ENCODE measurements around the gene TMEM61. TPM values are rescaled to one million over a fixed set of nuclear protein-coding genes. Genes with fewer than 3 reads are reported as not detected.

The TMEM61 gene
- polyA plus RNA-seq, 10 donors = 0.16 to 0.30 TPM; not detected in 8

- no peak for DNase-seq
These were observed 57.5 kb downstream of the TMEM61 start for GRCh38 chr1:55037733-55038551.

GRCh38 chr1:55038552-55038838 is 58.1 kb downstream of the TMEM61 start:
- no peak for DNase-seq

DNA sequence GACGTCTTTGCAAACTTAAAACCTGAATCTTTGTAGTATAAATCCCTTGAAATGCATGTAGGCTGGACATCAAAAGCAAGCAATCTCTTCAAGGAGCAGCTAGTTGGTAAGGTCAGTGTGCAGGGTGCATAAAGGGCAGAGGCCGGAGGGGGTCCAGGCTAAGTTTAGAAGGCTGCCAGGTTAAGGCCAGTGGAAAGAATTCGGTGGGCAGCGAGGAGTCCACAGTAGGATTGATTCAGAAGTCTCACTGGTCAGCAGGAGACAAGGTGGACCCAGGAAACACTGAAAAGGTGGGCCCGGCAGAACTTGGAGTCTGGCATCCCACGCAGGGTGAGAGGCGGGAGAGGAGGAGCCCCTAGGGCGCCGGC is 58.5 kb downstream of the TMEM61 start:
- no peak for DNase-seq

- DNase-seq = peak in 2 of 3 donors; percentile 46 to 77
These were observed 59.1 kb downstream of the TMEM61 start, which contains the start of gene PCSK9 for GRCh38 chr1:55039342-55040082. Gene PCSK9, plus strand, starts transcription at chr1:55039548. Its CDS starts 290 bp downstream, at chr1:55039838.

DNA sequence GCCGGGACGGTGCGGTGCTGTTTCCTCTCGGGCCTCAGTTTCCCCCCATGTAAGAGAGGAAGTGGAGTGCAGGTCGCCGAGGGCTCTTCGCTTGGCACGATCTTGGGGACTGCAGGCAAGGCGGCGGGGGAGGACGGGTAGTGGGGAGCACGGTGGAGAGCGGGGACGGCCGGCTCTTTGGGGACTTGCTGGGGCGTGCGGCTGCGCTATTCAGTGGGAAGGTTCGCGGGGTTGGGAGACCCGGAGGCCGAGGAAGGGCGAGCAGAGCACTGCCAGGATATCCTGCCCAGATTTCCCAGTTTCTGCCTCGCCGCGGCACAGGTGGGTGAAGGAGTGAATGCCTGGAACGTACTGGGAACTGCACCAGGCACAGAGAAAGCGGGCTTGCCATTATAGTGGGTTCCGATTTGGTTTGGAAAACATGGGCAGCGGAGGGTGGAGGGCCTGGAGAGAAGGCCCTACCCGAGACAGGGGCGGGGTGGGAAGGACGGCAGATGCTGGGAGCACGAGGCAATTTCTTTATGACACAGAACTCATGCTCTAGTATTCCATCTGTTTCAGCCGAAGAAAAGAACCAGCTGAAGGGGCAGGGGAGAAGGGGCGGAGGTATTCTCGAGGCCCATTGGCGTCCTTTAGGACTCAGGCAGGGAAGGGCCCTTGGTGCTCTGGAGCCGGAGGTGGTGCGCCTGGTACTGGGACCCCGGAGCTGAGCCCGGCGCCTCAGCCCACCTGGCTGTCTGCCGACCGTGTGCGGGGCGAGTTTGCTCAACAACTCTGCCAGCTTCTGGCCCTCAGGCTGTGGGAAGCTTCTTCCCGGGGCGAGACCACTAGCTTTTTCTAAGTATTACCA is 59.9 kb downstream of the TMEM61 start:
- peak in 1 of 3 donors; percentile 42 for DNase-seq

GRCh38 chr1:55040933-55041494 is 60.6 kb downstream of the TMEM61 start:
- no peak for DNase-seq

- no peak for DNase-seq
These were observed 61.2 kb downstream of the TMEM61 start for GRCh38 chr1:55041613-55042012.

Other genes starting within 250 kb of the TMEM61 start
- gene PARS2, start 216.1 kb upstream of the TMEM61 start, polyA plus RNA-seq (ENCODE audit: insufficient read length in 10 of 10) = 1 to 10 TPM; 3.6 to 5.3 (median 4.4) TPM
- 1 to 10 TPM in 2 of 10 donors, under 1 TPM in 5, not detected in 3; 0.06 to 1.7 (median 0.23) TPM for gene TTC22, start 179.3 kb upstream of the TMEM61 start, polyA plus RNA-seq (ENCODE audit: insufficient read length in 10 of 10)
- 10 to 100 TPM; 16.4 to 47.8 (median 23.9) TPM for gene DHCR24, start 93.4 kb upstream of the TMEM61 start, polyA plus RNA-seq (ENCODE audit: insufficient read length in 10 of 10)
- gene BSND, start 18.3 kb downstream of the TMEM61 start, polyA plus RNA-seq (ENCODE audit: insufficient read length in 10 of 10) = under 1 TPM in 4 of 10 donors, not detected in 6; 0.03 to 0.08 (median 0.05) TPM
- 10 to 100 TPM in 1 of 10 donors, 1 to 10 TPM in 9; 2.7 to 27.2 (median 4.8) TPM for gene PCSK9, start 58.9 kb downstream of the TMEM61 start, polyA plus RNA-seq (ENCODE audit: insufficient read length in 10 of 10)
- gene USP24, start 234.7 kb downstream of the TMEM61 start, polyA plus RNA-seq (ENCODE audit: insufficient read length in 10 of 10) = 10 to 100 TPM; 26.6 to 52.5 (median 37.2) TPM

Data from muscle of back (tissue), 11 donors.